ENCODE results near the gene CHST15.

CHST15 gene, protein sequence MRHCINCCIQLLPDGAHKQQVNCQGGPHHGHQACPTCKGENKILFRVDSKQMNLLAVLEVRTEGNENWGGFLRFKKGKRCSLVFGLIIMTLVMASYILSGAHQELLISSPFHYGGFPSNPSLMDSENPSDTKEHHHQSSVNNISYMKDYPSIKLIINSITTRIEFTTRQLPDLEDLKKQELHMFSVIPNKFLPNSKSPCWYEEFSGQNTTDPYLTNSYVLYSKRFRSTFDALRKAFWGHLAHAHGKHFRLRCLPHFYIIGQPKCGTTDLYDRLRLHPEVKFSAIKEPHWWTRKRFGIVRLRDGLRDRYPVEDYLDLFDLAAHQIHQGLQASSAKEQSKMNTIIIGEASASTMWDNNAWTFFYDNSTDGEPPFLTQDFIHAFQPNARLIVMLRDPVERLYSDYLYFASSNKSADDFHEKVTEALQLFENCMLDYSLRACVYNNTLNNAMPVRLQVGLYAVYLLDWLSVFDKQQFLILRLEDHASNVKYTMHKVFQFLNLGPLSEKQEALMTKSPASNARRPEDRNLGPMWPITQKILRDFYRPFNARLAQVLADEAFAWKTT

DNA sequence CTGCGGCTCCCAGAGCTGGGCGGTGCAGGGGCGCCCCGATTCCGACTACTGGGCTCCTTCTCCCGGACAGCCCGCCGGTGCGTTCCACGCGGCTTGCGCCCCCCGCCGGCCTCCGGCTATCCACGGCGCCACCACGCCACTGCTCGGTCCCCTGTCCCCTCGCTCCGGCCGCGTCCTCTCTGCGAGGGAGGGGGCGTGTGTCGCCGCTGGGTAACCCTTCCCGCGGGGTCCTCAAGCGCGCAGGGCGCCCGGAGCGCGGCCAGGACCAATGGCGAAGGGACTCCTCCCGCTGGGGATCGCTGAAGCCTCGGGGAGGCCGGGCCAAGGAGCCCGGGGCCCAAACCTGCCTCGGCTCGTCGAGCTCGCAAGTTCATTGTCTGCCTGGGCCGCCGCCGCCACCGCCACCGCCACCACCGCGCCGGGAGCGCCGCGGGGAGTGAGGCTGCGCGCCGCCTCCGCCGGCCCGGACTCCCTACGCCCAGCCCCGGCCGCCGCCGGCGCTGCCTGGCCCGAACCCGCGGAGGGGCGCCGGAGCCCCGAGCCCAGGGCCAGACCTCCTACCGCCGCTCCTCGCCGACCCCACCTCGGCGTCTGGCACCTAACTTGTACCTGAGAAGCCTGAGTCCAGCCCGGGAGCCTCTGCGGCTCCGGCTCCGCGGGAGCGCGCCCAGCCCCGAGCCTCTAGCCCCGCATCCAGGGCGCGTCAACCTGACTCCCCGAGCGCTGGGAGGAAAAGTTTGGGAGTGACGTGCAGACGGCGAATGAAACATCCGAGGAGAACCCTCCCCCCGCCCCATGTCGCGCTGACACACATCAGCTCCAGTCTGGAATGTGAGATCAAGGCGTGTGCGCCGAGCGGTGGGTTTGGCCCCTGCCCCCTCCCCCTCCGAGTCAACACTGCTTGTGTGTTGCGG is at the start of gene CHST15:
Gene CHST15, minus strand, starts transcription at position 739 of the 914 bp plus-strand sequence. CDS start 47,386 bp downstream, outside the sequence.
- DNase-seq (ENCODE audit: low read depth) = no peak

DNA sequence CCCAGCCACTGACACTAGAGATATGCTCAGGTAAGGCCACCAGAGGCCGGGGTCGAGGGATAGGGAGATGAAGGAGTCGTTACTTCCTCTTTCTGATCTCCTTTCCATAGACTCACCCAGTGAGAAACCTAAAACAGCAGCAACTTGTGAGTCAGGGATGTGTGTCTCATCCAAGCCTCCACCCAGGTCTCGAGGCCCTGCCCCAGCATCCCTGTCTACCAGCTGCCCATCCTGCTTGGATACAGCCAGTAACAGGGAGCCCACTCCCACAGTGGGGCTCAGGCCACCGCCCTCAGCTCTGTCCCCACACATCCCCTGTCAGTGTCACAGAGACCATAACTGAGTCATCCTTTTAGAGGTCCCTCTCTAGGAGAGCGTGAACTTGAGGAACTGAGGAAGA is 49.6 kb upstream of the CHST15 start:
- no peak for DNase-seq (ENCODE audit: low read depth)

DNA sequence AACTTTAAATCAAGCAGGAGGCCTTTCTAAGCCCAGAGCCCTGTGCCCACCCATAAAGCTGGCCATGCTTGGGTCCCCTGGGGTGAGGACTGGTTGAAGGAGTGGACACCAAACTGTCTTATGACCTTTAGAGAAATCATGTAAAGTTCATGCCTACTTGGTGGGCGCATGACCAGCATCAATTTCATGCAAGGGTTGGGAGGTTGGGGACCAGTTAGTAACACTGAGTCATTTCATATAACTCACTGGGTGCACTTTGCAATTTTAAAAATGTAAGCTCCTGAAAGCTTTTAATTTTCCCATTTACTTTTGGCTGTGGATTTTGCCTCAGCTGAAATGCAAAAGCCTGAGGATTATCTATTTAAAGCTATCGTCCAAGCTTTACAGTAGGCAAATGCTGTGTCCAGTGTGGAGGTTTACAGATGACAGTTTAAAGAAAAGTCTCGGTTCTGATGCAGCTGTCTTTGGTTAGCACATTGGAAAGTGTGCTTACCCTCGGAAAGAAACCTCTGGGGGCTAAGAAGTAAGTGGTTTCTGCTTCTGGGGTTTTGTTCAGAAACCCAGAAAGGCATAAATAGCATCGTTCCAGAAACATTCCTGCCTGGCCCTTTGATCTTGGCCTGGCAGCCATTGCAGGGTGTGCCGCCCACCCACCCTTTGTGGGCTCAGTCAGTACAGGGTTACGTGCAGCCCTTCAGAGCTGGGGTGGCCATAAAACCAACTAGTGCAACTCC is 48.8 kb upstream of the CHST15 start:
- DNase-seq (ENCODE audit: low read depth) = no peak

DNA sequence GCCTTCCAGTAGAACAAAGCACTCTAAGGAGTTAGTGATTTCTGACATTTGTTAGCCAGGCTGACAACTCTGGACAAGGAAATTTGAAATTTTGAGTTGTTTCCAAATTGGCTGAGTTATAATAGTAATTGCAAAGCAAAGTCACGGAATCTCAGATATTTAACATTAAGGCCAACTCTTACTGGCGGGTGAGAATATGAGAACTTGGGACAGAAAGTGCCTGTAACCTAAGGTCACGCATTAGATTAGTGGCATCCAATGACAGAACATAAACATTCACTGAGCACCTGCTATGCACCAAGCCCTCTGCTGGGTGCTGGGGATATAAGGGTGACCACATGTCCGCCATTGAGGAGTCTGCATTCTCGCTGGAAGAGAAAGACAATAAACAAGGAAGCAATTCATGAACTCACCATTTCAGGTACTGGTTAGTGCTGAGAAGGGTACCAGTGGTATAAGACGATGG is 45.5 kb upstream of the CHST15 start:
- no peak for DNase-seq (ENCODE audit: low read depth)

DNA sequence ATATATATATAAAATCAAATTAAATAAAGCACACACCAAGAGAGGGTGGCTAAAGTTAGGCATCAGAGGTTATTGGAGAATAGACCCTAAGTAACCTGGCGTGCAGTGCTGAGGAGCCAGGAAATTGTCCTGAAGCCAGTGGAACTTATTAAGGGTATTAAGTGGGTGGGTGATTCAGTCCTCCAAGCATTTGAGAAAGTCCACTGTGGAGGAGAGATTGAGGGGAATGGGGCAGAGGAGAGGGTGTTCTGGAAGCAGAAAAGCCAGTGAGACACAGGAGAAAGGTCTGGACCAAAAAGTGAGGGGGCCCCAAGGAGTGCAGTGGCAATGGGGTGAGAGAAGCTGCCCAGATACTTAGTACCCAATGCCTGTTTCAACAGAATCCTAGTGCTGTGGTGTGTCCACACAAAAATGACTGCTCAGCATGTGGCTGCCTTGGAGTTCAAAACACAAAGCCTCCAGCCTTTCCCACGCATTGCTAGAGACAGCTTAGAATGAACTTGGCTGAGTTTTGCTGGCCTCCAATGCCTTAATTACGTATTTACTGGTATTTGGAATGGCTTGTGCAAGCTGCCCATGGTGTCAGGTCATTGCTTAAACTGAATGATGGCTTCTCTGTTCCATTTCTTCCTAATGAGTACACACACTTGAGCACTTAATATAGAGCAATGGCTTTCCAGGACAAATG is 44.9 kb upstream of the CHST15 start:
- no peak for DNase-seq (ENCODE audit: low read depth)

DNA sequence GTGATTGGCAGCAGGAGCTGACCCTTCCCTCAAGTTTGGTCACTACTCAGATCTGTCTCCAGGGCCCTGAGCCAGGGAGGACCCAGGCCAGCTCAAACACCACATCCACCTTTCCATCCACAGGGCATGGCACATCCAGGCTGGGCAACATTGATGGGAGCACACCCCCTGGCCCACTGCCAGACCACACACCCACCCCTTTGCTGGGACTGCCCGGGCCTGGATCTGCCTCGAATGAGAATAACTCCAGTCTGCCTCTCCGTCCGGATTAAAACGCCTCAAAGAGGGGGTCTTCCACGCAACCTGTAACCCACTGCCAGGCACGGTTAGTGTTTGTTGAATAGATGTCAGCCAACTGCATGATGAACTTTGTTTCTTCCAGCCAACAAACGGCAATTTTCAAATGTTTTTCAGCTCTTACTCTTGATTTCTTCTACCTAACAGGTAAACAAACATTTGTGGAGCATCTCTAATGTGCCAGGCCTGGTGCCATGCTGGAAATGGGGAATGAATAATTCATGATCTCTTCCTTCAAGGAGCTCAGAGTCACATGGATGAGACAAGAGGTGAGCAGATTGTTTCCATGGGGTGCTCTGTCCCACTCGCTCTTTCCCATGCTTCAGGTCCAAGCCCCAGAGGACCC is 41.0 kb upstream of the CHST15 start:
- DNase-seq (ENCODE audit: low read depth) = no peak

DNA sequence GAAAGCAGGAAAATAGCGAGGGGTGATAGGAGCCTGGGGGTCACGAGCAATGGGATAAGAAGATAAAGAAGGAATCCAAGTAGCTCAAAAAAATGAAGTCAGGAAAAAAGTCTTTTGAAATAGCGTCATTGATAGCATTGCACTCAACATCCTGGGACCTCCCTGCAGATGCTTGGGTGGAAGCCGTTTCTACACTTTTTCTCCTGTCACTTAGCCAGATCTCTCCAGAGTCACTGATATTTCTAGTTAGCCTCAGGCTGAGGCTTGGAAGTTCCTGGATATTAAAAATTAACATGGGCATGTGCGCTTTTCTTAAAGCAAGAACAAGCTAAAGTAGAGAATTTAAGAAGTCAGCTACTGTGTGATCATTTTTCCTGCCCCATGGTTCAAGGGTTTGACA is 39.5 kb upstream of the CHST15 start:
- no peak for DNase-seq (ENCODE audit: low read depth)

DNA sequence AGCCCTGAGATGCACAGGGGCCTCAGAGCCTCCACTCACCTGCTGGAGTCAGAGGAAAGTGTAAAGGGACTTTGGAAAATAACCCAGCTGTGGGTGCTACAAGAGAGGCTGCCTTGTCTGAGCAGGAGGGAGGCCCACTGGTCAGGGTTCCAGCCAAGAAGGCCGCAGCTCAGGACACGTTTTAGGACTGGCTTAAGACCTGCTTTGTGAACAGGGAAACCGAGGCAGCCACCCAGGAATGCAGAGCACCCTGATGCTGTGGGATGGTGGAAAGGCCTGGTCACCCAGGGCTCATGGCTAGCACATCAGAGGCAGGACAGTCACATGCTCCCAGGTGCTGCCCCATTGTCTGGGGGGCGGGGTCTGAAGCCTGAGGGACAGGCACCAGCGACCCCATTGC is 38.9 kb upstream of the CHST15 start:
- DNase-seq (ENCODE audit: low read depth) = no peak

DNA sequence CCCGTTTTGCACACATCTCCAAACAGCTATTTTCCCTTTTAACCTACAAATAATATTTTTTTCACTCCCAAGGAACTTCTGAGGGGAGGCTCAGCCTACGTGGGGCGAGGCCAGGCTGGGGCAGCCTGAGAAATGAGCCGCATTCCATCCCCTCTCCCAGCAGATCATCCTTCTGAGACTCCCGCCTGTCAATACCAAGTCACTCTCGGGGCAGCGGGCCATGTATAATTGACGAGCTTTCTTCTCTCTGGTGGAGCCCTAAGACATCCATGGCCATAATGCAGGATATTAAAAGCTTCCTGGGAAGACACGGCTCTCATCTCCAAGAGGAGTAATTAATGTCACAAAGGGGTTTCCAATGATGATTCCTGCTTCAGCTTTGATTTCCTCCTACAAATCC is 37.8 kb upstream of the CHST15 start:
- no peak for DNase-seq (ENCODE audit: low read depth)

DNA sequence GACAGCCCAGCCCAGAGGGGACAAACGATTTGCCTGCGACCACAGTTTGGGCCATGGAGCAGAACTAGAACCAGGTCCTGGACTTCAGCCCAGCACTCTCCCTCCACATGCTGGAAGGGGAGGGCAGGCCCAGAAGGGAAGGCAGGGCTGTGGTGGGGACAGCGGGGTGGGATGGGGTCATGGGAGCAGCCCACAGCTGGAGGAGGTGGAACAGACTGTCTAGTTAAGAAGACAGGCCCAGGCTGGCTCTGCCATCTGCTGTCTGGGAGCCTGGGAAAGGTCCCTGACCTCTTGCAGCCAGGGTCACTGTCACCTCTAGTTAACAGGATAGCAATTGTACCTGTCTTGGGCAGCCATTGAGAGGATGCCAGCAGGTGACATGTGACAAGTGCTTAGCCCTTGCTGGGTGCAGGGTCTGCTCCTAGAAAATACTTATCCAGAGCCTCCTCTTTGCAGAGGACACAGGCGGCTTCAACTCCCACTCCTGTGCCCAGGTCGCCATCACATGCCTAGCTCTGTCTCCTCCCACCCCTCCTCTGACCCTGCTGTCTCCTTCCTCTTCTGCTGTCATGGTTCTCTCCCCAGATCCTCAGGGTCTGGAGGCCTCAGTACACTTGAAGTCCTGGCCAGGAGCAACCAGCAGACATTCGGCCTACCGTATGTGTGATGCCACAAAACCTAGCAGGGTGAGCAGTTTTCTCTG is 37.0 kb upstream of the CHST15 start:
- DNase-seq (ENCODE audit: low read depth) = no peak

DNA sequence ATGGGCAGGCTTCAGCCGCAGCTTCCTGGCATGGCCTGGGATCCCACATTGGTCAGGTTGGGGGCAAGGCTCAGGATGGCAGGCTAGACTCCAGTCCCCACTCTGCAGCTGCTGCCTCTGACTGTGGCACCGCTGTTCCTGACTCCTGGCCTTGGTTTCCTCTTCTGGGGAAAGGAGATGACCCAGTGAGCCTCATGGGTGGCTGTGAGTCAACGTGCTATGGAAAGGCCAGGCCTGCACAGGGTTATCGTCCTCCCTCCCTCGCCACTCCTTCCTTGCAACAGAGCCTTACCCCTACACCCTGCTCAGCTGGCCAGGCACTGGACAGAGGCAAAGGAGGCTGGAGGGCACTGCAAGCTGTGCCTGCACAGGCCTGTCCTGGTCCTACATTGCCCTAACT is 36.1 kb upstream of the CHST15 start:
- DNase-seq (ENCODE audit: low read depth) = no peak

DNA sequence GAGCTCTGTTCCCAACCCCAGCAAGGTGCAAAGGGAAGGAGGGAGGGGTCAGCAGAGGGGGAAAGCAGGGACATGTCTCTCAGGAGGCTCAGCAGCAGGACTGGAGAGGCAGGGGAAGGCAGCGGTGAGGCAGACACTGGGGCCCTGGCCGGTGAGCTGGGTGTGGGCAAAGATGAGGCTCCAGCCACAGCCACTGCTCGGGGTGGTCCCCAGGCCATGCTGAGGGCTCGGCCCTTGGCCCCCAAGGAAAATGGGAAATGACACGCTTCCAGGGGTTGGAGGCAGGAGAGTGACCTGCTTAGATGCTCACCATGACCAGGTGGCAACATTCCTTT is 35.4 kb upstream of the CHST15 start:
- DNase-seq (ENCODE audit: low read depth) = no peak

DNA sequence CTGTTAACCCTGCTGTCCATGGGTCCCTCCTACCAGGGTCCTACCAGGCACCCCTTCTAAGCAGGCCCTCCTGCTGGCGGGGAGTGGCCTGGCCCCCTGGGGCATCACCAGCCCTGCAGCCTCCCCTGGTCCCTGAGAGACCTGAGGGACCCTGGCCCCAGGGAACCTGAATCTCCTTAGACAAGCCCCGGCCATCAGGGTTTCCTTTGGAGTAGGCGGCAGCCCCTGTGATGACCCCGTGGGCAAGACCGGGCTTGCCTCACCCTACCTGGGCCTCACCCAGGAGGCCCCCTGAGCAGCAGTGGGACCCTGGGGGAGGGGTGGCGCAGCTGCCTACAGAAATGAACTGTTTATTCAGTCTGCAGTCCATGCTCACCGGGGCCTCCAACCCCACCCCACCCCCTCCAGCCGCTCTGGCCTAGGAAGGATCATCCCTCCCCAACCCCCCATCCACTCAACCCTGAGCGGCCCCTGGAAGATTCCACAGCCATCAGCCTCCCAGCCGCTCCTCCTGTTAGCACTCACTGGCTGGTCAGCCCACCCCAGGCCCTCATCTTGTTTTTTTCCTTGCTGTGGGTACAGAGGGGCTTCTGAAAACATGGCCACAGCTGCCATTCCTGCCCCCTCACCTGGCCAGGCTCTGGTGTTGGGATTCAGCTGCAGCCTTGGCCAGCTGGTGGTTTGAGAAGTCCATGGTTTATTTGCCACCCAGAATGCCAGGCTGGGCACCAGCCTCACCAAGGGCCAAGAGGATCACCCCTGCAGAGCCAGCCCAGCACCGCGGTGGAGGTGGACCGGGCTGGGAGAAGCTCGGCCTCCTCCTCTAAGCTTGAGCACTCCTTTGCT is 34.8 kb upstream of the CHST15 start:
- DNase-seq (ENCODE audit: low read depth) = no peak

DNA sequence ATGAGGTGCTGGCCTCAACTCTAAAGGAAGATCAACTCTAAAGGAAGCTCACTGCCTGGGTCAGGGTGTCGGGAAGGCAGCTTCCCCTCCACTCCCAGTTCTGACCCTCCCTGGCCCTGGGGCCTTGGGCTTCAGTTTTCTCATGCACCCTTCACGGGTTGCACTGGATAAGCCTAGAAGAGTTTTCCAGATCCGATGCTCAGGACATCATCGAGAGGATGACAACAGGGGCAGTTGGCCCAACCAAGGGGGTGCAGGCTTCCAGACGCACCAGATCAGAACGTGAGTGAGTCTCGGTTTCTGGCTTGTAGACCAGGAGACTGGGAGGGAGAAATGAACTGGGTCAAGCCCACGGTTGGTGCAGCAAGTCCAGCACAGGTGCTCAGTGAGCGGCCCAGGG is 34.2 kb upstream of the CHST15 start:
- no peak for DNase-seq (ENCODE audit: low read depth)

DNA sequence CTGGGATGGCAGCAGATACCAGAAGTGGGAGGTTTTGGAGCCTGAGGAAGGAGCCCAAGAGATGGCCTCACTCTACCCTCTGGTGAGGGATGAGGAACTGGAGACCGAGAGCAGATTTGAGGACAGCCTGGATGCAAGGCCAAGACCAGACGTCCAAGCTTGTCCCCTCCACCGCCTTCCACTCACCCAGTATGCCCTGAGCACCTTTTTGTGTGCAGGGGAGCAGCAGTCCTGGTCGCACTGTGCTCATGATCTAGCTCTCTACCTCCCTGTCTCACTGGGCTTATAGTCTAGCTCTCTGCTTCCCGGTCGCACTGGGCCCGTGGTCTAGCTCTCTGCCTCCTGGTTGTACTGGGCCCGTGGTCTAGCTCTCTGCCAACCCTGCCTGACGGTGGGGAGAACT is 33.6 kb upstream of the CHST15 start:
- DNase-seq (ENCODE audit: low read depth) = no peak

DNA sequence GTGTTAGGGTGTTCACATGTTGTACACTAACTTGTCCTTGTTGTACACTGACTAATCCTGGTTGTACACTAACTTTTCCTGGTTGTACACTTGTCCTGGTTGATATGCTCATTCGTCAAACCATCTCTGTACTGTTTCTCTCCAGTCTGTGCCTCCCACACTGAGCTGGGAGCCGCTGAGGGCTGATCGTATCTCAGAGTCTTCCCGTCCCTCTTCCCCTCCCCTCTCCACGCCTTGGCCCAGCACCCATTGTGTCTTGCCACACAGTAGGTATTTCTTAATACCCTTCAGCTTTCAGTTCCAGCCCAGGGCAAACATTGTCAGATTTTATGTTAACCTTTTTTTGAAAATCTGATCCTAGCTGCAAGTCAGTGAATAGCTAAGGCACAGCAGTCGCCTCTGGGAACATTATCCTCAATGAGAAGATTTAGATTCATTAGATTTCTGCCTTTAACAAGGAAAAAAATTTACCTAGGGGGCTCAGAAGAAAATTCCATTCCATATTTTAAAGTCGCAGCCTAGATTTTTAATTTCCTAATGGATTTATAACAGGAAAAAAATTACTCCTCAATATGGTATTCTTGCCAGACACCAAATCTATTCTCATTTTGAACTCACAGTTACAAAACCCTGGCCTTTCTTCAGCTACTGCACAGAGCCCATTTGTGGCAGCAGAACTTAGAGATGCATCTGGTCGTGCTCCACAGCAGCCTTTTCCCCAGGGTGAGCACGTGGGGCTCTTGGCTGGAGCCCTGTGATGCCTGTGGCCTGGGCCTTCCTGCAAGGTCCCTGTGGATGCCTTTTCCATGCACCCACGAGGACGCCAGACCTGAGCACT is 33.0 kb upstream of the CHST15 start:
- no peak for DNase-seq (ENCODE audit: low read depth)

DNA sequence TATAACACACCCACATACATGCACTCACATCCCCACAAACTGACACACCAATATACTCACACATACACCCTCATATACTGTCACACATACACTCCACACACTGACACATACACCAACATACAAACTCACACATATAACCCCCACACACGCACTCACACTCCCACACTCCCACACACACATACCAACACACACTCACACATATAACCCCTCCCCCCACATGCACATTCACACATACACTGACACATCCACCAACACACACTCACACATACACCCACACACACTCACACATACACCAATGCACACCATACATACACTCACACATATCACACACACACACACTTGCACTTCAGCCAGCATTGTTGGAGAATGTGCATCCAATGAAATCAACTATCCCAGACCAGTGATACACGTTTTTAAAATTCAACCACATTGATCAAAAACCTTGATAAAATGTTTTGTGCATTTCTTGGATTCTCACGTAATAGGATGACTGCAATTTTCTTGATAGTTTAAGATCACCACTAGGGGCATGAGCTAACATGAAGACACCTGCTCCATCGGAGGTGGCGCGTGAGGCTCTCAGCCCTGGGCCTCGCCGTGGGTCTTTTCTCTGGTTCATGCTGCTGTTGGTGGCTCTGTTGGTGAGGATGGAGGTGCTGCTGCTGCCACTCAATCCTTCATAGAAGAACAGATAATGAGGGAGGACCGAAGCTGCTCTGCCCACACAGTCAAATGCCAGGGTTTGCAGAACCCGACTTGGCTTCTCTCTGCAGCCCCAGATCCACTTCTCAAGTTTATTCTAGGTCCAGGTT is 32.1 kb upstream of the CHST15 start:
- no peak for DNase-seq (ENCODE audit: low read depth)

DNA sequence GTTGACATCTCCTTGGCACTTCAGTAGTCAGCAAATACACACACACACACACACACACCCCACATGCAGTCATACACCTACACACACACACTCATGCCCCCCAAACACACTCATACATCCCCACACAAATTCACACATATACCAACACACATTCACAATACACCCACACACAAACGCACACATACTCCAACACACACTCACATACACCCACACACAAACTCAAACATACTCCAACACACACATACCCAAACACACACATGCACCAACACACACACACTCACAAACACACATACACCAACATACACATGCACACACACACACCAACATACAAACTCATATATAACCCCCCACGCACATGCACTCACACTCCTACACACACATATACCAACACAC is 31.4 kb upstream of the CHST15 start:
- DNase-seq (ENCODE audit: low read depth) = no peak

All from GM04504 (cell line).